ENCODE results near the gene MYO10.

DNA sequence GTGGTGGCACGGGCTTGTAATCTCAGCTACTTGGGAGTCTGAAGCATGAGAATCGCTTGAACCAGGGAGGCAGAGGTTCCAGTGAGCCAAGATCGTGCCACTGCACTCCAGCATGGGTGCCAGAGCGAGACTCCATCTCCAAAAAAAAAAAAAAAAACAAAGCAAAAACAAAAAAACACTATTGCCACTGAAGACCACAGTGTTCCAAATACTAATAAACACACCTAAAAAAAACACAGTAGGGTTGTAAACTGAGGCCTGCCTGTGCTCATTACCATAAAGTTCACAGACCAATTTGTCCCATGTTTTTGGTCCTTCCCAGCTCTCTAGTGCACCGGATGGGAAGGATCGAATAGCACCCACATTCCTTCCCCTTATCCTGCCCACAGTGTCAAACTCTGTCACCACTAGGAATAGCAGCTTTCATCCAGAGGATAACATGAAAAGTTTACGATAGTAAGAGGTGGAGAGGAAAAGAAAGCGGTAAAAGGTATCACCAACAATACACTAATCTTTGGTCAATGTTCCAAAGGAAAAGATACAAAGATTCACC lies 49.2 kb downstream of the MYO10 start:
- TF ChIP-seq, protein P1, sequence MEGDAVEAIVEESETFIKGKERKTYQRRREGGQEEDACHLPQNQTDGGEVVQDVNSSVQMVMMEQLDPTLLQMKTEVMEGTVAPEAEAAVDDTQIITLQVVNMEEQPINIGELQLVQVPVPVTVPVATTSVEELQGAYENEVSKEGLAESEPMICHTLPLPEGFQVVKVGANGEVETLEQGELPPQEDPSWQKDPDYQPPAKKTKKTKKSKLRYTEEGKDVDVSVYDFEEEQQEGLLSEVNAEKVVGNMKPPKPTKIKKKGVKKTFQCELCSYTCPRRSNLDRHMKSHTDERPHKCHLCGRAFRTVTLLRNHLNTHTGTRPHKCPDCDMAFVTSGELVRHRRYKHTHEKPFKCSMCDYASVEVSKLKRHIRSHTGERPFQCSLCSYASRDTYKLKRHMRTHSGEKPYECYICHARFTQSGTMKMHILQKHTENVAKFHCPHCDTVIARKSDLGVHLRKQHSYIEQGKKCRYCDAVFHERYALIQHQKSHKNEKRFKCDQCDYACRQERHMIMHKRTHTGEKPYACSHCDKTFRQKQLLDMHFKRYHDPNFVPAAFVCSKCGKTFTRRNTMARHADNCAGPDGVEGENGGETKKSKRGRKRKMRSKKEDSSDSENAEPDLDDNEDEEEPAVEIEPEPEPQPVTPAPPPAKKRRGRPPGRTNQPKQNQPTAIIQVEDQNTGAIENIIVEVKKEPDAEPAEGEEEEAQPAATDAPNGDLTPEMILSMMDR (IDR thresholded peaks at IDR 0.05; ENCODE audit: extremely low read depth in 1 of 2, insufficient read depth in 1 of 2, low read depth in 1 of 2, low read length in 2 of 2) = no peak
- TF ChIP-seq POLR2AphosphoS5 (IDR thresholded peaks at IDR 0.05; ENCODE audit: insufficient read depth, low read depth, low read length) (no peak), EZH2 (IDR thresholded peaks at IDR 0.05; ENCODE audit: borderline replicate concordance, low read depth, low read length, severe bottlenecking) (no peak), POLR2A (IDR thresholded peaks at IDR 0.05; ENCODE audit: low read depth, low read length) (no peak), MYC (IDR thresholded peaks at IDR 0.05; ENCODE audit: low read depth, low read length) (no peak), FOS (IDR thresholded peaks at IDR 0.05; ENCODE audit: borderline replicate concordance, insufficient read depth, low read length) (no peak)
- TF ChIP-seq, protein P2, sequence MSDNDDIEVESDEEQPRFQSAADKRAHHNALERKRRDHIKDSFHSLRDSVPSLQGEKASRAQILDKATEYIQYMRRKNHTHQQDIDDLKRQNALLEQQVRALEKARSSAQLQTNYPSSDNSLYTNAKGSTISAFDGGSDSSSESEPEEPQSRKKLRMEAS (IDR thresholded peaks at IDR 0.05; ENCODE audit: insufficient read depth, insufficient read length) = no peak
